GM18507 (cell line): Measurements from ENCODE around the gene SOX8.

Source experiments
- DNase-seq: peaks from one replicate; pipeline ENCODE4 v3.0.0; 2011; ENCODE audit warnings: low read depth; ENCODE audit not compliant: insufficient read length; ENCODE audit errors: extremely low spot score
- FAIRE-seq: peaks from 2 replicates; lab custom pipeline; 2011; peaks lifted over from hg19 to GRCh38; lab: Jason Lieb, UNC

The SOX8 gene

GRCh38 chr16:984121-984694 lies 2.6 kb downstream of the SOX8 start:
- FAIRE-seq = no peak
- DNase-seq = no peak

GRCh38 chr16:984736-985636 lies 3.4 kb downstream of the SOX8 start:
- FAIRE-seq = no peak
- DNase-seq = no peak

GRCh38 chr16:985646-986400 lies 4.3 kb downstream of the SOX8 start:
- DNase-seq = no peak
- no peak for FAIRE-seq

GRCh38 chr16:986411-986810 lies 4.8 kb downstream of the SOX8 start:
- no peak for DNase-seq
- FAIRE-seq = no peak

- no peak for FAIRE-seq
- DNase-seq = no peak
These were observed 5.5 kb downstream of the SOX8 start for GRCh38 chr16:986925-987582.

GRCh38 chr16:987906-988305 lies 6.3 kb downstream of the SOX8 start:
- DNase-seq (no peak), FAIRE-seq (no peak)

GRCh38 chr16:988471-989353 lies 7.1 kb downstream of the SOX8 start:
- no peak for FAIRE-seq

GRCh38 chr16:989354-989814 lies 7.8 kb downstream of the SOX8 start:
- DNase-seq (no peak), FAIRE-seq (no peak)

More at GRCh38 chr16:988471-989353, 7.1 kb downstream of the SOX8 start:
- no peak for DNase-seq

- no peak for FAIRE-seq
These were observed 9.1 kb downstream of the SOX8 start for GRCh38 chr16:990516-991291.

GRCh38 chr16:991345-991744 lies 9.8 kb downstream of the SOX8 start:
- DNase-seq = no peak
- FAIRE-seq = no peak

More at GRCh38 chr16:990516-991291, 9.1 kb downstream of the SOX8 start:
- DNase-seq = no peak

- DNase-seq = no peak
- no peak for FAIRE-seq
These were observed 10.2 kb downstream of the SOX8 start for GRCh38 chr16:991773-992172.

- no peak for FAIRE-seq
These were observed 12.2 kb downstream of the SOX8 start for GRCh38 chr16:993731-994130.

GRCh38 chr16:995087-995486 lies 13.5 kb downstream of the SOX8 start:
- no peak for DNase-seq
- FAIRE-seq = no peak

More at GRCh38 chr16:993731-994130, 12.2 kb downstream of the SOX8 start:
- no peak for DNase-seq

- no peak for FAIRE-seq
These were observed 14.2 kb downstream of the SOX8 start for GRCh38 chr16:995783-996182.

GRCh38 chr16:996681-997080 lies 15.1 kb downstream of the SOX8 start:
- DNase-seq (no peak), FAIRE-seq (no peak)

More at GRCh38 chr16:995783-996182, 14.2 kb downstream of the SOX8 start:
- DNase-seq = no peak

- FAIRE-seq (no peak), DNase-seq (no peak)
These were observed 16.0 kb downstream of the SOX8 start for GRCh38 chr16:997440-998051.

GRCh38 chr16:998211-998610 lies 16.6 kb downstream of the SOX8 start:
- FAIRE-seq = no peak
- DNase-seq = no peak

GRCh38 chr16:998615-999014 lies 17.0 kb downstream of the SOX8 start:
- no peak for DNase-seq
- FAIRE-seq = no peak
